Measurements from ENCODE around the gene MYH3.

The MYH3 gene

GRCh38 chr17:10652984-10653659 lies 4.0 kb downstream of the MYH3 start:
- Histone ChIP-seq H3K27ac (no peak overlapping the region), H3K4me3 (no peak overlapping the region)

- Histone ChIP-seq H3K4me3 (no peak overlapping the region), H3K27ac (no peak overlapping the region)
Measured at GRCh38 chr17:10651927-10652326, 5.2 kb downstream of the MYH3 start.

- Histone ChIP-seq H3K4me3 (no peak overlapping the region), H3K27ac (no peak overlapping the region)
Measured at GRCh38 chr17:10649602-10650001, 7.5 kb downstream of the MYH3 start.

GRCh38 chr17:10648956-10649355 lies 8.2 kb downstream of the MYH3 start:
- H3K4me3 ChIP-seq, result no peak overlapping the region
- H3K27ac ChIP-seq, result no peak overlapping the region

- Histone ChIP-seq H3K27ac (no peak overlapping the region), H3K4me3 (no peak overlapping the region)
Measured at GRCh38 chr17:10648381-10648780, 8.7 kb downstream of the MYH3 start.

- H3K4me3 ChIP-seq, result no peak overlapping the region
- H3K27ac ChIP-seq, result no peak overlapping the region
Measured at GRCh38 chr17:10646392-10646990, 10.6 kb downstream of the MYH3 start.

GRCh38 chr17:10640475-10640874 lies 16.6 kb downstream of the MYH3 start:
- no peak overlapping the region for H3K4me3 ChIP-seq
- no peak overlapping the region for H3K27ac ChIP-seq

GRCh38 chr17:10638151-10638550 lies 19.0 kb downstream of the MYH3 start:
- Histone ChIP-seq H3K27ac (no peak overlapping the region), H3K4me3 (no peak overlapping the region)

- Histone ChIP-seq H3K27ac (no peak overlapping the region), H3K4me3 (no peak overlapping the region)
Measured at GRCh38 chr17:10635290-10635689, 21.8 kb downstream of the MYH3 start.

GRCh38 chr17:10633738-10634379 lies 23.2 kb downstream of the MYH3 start:
- H3K4me3 ChIP-seq, result no peak overlapping the region

GRCh38 chr17:10631701-10632100 lies 25.4 kb downstream of the MYH3 start:
- Histone ChIP-seq H3K27ac (no peak overlapping the region), H3K4me3 (no peak overlapping the region)

More at GRCh38 chr17:10633738-10634379, 23.2 kb downstream of the MYH3 start:
- H3K27ac ChIP-seq, result no peak overlapping the region

- no peak overlapping the region for H3K4me3 ChIP-seq
- H3K27ac ChIP-seq, result no peak overlapping the region
Measured at GRCh38 chr17:10631048-10631700, 25.9 kb downstream of the MYH3 start.

- H3K4me3 ChIP-seq, result no peak overlapping the region
- H3K27ac ChIP-seq, result no peak overlapping the region
Measured at GRCh38 chr17:10629706-10630105, 27.4 kb downstream of the MYH3 start.

- Histone ChIP-seq H3K4me3 (no peak overlapping the region), H3K27ac (no peak overlapping the region)
Measured at GRCh38 chr17:10628756-10629155, 28.4 kb downstream of the MYH3 start.

GRCh38 chr17:10626390-10626789 lies 30.7 kb downstream of the MYH3 start:
- H3K4me3 ChIP-seq, result no peak overlapping the region

GRCh38 chr17:10624969-10625368 lies 32.1 kb downstream of the MYH3 start:
- H3K27ac ChIP-seq, result peak overlapping the region in 1 of 21 experiments; percentile 66
- no peak overlapping the region for H3K4me3 ChIP-seq

More at GRCh38 chr17:10626390-10626789, 30.7 kb downstream of the MYH3 start:
- H3K27ac ChIP-seq, result no peak overlapping the region

GRCh38 chr17:10623737-10624338 lies 33.3 kb downstream of the MYH3 start:
- H3K4me3 ChIP-seq, result no peak overlapping the region
- H3K27ac ChIP-seq, result peak overlapping the region in 13 of 21 experiments; percentile 4 to 81 (median 68)

GRCh38 chr17:10622617-10623485 lies 34.3 kb downstream of the MYH3 start:
- Histone ChIP-seq H3K4me3 (no peak overlapping the region), H3K27ac (peak overlapping the region in 17 of 21 experiments; percentile 22 to 81 (median 69))

GRCh38 chr17:10621397-10621796 lies 35.7 kb downstream of the MYH3 start:
- Histone ChIP-seq H3K27ac (peak overlapping the region in 16 of 21 experiments; percentile 12 to 81 (median 62)), H3K4me3 (no peak overlapping the region)
